GM20431 (cell line): ENCODE measurements around the gene NID2.

Source experiments
- in situ Hi-C: fragments of 300-500 bp; cut with MseI, MboI; formaldehyde crosslinking; loops from one replicate; pipeline ENCODE4 v1.15.0; 2020; ENCODE audit warnings: low sequenced_read_pairs; ENCODE audit not compliant: unreplicated experiment

NID2 gene

DNA sequence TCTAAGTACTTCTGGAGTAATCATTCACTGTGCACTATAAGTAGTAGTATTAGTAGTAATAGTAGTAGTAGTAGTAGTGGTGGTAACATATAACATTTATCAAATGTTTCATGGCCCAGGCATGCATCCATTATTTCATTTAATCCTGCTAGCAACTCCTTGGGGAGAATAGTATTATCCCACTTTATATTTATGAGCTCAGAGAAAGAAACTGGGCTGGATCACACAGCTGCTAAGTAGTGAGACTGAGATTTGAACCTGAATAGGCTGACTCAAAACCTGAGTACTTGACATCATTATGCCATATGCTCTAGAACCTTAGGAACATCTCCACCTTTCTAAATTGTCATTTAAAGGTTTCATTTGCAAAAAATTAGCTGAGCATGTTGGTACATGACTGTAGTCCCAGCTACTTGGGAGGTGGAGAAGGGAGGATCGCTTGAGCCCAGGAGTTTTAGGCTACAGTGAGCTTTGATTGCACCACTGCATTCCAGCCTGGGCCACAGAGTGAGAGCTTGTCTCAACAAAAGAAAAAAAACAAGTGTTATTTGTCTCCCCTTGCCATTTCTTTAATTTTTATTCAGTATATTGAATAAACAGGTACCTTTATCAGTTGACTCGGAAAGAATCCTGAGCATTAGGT, 11.4 kb upstream of the NID2 start:
- in situ Hi-C loops: no loop called here

DNA sequence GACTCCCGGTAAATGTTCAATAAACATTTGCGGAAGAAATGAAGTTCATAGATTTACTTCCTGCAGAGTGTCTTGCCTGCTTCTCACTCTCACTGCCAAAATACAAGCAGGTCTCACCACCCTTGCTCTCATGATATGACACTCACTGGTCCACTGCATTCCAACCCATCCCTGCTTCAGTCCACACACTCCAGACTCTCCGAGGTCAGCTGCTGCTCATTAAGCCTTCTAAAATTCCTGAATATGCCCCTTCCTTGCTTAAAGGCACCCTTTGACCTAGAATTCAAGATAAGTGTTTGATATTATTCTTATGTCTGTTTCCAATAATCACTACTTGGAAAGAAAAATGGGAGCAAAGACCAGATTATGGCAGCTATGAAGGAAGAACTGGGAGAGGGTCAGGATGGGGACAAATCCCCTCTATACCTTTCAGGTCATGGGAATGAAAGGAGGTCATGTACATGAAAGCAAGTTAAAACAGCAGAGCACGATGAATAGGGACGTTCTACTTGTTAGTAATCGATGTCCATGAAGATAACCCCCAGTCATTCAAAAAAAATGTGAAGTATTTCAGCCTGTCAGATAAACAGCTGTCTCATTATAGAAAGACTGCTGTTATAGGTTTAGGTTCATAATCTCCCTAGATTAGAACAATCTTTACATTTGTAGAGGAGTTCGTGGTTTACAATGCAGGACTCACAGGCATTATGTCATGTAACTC, 10.5 kb upstream of the NID2 start:
- in situ Hi-C loops: no loop called here

DNA sequence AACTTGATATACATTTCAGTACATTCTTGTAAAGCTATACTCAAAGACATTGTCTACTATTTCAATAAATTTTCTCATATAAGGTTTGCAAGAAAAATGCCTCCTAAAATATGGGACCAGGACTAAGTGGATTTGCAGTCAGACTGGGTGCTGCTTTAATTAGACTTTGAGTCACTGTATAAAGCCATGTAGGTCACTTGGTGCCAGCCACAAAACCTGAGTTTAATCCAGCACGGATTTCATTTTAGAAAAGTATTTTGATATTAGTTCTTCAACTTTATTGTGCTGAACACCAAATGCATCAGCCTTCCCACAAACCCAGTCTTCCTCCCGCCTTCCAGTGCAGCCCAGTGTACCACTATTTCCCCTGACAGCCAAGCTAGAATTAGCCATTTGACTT, 9.9 kb upstream of the NID2 start:
- in situ Hi-C loops: no loop called here

GRCh38 chr14:52078095-52078531, 9.3 kb upstream of the NID2 start:
- in situ Hi-C loops: no loop called here

DNA sequence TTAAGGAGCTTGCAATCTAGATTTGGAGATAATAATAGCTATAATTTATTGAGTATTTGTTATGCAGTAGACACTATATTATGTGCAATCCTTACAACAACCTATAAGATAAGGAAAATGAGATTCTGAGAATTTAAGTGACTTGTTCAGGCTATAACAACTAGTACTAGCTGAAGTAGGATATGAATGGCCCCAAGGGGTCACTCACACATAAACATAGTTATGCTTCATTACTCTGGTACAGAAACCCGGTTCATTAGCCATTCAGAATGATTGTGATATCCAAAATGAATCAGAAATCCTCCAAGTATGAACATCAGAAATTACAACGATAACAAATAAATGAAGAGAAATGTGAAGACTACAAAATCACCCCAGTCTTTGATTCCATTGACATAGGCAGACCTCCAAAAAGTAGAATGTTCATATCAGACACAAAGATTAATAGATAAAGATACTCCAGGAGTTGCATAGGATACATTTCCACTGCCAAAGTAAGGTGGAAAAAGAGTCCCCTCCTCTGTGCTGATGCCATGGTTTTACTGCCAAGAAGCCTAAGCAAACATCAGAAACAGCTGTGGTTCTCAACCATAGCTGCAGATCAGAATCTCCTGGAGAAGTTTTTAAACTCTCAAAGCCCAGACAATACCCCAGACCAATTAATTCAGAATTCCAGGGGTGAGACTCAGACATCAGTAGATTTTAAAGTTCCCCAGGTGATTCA, 8.6 kb upstream of the NID2 start:
- in situ Hi-C loops: no loop called here

- in situ Hi-C loops: no loop called here
Observed at GRCh38 chr14:52076334-52076733, 7.5 kb upstream of the NID2 start.

DNA sequence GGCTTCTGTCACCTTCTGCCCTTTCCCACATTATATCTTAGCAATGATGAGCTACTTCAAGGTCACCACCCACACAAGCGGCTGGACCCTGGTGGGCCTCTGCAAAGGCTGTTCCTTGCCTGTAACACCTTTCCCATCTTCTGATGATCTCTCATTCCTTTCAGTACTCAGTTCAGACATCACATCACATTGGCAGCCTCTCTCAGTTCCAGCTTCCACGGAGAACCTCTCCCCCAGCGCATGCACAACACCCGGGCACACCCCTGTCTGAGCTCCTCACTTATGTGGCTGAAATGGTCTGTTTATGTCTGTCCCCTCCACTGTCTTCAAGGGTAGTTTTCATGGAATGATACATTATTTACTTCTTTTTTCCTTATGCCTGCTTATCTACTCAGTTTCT, 6.5 kb upstream of the NID2 start:
- in situ Hi-C loops: no loop called here

- in situ Hi-C loops: no loop called here
Observed at GRCh38 chr14:52073251-52073650, 4.4 kb upstream of the NID2 start.

- in situ Hi-C loops: no loop called here
Observed at GRCh38 chr14:52072266-52072780, 3.5 kb upstream of the NID2 start.

DNA sequence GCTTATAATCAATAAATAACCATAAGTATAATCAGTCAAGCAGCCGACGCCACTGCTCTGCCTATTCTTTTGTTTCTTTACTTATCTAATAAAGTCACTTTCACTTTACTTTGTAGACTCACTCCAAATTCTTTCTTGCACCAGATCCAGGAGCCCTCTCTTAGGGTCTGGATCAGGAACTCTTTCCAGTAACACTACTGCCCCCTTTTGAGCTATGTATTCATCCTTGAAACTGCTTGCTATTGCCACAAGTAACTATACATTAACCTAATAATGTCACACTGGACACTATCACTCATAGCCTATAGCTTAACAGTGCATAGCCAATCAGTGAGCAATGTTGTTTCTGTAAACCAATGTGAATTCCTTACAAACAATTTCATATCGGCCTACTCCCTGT, 2.8 kb upstream of the NID2 start:
- in situ Hi-C loops: no loop called here

GRCh38 chr14:52070051-52070431, 1.2 kb upstream of the NID2 start:
- in situ Hi-C loops: no loop called here

GRCh38 chr14:52069307-52070050, 620 bp upstream of the NID2 start:
- in situ Hi-C loops: no loop called here

DNA sequence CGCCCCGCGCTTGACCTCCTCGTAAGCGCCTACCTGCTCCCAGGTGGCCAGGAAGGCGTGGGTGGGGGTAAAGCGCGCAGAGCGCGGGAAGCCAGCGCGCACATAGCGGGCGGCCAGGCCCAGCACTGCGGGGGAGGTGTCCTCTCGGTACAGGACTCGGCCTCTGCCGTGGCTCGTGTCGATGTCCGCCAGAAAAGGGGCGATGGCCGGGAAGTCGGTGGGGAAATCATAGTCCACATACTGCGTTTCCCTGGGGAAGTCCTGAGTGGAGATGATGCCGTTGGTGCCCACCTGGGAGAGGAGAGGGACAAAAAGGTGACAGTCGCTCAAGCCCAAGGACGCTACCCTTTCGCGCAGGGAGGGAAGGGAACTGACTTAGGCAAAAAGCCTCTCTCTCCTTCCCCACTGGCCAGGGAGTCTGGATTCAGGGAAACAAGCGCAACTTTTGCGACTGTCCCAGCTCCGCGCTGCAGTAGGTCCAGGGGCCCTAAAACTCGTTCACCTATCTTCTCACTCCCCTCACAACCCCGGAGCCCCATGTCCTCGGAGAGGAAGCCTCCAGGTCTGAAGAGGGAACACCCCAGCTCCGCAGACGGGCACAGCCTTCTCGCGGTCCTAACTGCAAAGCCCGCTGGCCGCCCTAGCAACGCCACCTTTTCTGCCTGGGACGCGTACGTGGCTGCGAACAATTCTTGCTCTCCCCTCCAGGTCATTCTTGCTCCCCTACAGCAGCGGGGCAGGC, 815 bp downstream of the NID2 start:
- in situ Hi-C loops: no loop called here

DNA sequence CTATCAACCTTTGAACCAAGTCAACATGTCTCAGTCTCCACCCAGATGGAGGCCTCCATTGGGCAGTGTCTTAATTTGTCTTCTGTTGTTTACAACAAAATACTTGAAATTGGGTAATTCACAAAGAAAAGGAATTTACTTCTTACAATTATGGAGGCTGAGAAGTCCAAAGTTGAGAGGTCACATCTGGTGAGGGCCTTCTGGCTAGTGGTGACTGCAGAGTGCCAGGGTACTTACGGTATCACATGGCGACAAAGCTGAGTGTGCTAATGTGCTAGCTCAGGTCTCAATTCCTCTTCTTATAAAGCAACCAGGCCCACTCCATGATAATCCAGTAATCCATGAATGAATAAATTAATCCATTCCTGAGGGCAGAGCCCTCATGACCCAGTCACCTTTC, 4.7 kb downstream of the NID2 start:
- in situ Hi-C loops: no loop called here

- in situ Hi-C loops: no loop called here
Observed at GRCh38 chr14:52063052-52063462, 5.8 kb downstream of the NID2 start.

GRCh38 chr14:52061890-52062289, 7.0 kb downstream of the NID2 start:
- in situ Hi-C loops: no loop called here

DNA sequence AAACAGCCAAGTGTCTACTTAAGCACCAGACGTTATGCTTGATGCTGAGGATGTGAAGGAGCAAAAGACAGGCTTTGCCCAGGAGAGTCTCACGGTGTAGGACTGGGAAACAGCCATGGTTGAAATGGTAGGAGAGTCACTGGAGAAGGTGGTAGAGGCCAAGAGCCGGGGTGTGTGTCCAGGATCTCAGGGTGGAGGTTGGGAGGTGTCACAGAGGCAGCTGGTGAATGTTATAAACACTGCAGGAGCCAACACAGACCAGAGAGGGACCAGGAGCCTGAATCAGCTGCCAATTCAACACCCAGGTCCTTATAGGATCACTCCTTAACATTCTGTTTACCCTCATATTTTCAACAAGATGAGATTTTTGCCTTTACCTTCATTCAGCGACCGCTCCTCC, 7.5 kb downstream of the NID2 start:
- in situ Hi-C loops: no loop called here

DNA sequence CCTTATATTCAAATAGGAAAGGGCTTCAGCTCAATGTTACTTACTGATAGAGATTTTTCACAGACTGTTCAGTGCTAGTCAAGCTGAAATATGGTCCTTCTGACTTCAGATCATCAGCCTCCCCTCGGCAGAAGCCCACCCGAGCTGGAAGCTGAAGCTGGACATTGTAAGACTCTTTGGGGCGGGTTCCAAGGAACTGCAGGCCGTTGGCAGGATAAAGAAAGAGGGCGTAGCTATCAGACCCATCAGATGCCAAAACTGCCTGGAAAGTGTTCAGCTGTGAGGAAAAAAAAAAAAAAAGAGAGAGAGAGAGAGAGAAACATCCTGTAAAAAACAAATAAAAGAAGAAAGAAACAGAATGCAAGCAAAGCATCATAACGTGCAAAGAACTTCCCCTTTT, 8.8 kb downstream of the NID2 start:
- in situ Hi-C loops: no loop called here

- in situ Hi-C loops: no loop called here
Observed at GRCh38 chr14:52059649-52060048, 9.2 kb downstream of the NID2 start.

DNA sequence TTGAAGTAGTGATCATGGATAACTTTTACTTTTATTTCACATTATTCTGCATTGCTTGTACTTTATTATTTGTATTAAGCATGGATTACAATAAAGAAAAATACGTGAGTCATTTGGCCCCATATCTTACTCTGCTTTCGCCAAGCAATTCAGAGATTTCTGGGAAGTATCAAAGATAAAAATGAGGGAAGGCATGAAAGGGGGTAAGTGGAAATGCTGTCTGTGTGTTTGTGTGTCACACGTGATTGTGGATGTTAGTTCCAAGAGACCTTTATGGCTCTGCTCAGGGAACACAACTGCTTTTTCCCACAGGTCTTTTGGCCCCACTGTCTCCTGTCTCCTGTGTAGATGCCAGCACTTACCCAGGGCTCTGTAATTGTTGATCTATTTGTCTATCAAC, 10.5 kb downstream of the NID2 start:
- in situ Hi-C loops: no loop called here
